K562 (cell line): ENCODE data around the gene PPARD. TPM values are rescaled to one million over a fixed set of nuclear protein-coding genes. Genes with fewer than 3 reads are reported as not detected.

Experiments used
- E2F3 ChIP-seq: fragments of 250-450 bp; sonication (Bioruptor Pico); IDR thresholded peaks from 2 replicates; pipeline ENCODE4 v1.4.0; 2020; ENCODE audit warnings: mild to moderate bottlenecking
- EP400 ChIP-seq: fragments of 450-650 bp; IDR thresholded peaks from 2 replicates; pipeline ENCODE4 v1.6.1; 2017; ENCODE audit warnings: antibody characterized with exemption, mild to moderate bottlenecking, moderate library complexity
- ETV1 ChIP-seq: fragments of 450-650 bp; conservative IDR thresholded peaks from 2 replicates; pipeline ENCODE4 v1.6.1; 2016; ENCODE audit warnings: missing genetic modification characterization, control low read depth, low read depth, missing compliant biosample characterization
- GATAD2B ChIP-seq: fragments of 450-650 bp; IDR thresholded peaks from 2 replicates; pipeline ENCODE4 v1.6.1; 2017; ENCODE audit warnings: mild to moderate bottlenecking, borderline replicate concordance
- IRF2 ChIP-seq: sonication (generic); formaldehyde crosslinking; IDR thresholded peaks from 2 replicates; pipeline ENCODE4 v1.8.1; 2022; ENCODE audit warnings: mild to moderate bottlenecking, missing genetic modification reagents
- NFIC ChIP-seq: fragments of 450-650 bp; IDR thresholded peaks from 2 replicates; pipeline ENCODE4 v1.6.1; 2017; ENCODE audit warnings: mild to moderate bottlenecking, inconsistent platforms
- NFRKB ChIP-seq: fragments of 450-650 bp; IDR thresholded peaks from 2 replicates; pipeline ENCODE4 v1.6.1; 2016; ENCODE audit warnings: low read depth
- POLR3G ChIP-seq: IDR thresholded peaks from 2 replicates; pipeline ENCODE4 v1.6.1; 2011; ENCODE audit not compliant: insufficient read length, insufficient replicate concordance; ENCODE audit errors: extremely low read depth
- RHOXF2B ChIP-seq: fragments of 250-450 bp; sonication (Bioruptor Pico); conservative IDR thresholded peaks from 2 replicates; pipeline ENCODE4 v1.5.1; 2021
- SIN3B ChIP-seq: fragments of 450-650 bp; IDR thresholded peaks from 2 replicates; pipeline ENCODE4 v1.6.1; 2017; ENCODE audit warnings: low read depth, mild to moderate bottlenecking, moderate library complexity
- TEAD1 ChIP-seq, 2 experiments: fragments of 450-650 bp in 1 of 2; sonication (generic) in 1 of 2; formaldehyde crosslinking; IDR thresholded peaks; 2 replicates each; pipeline versions ENCODE4 v1.4.0 to v1.8.0; 2020 to 2022; ENCODE audit warnings: mild to moderate bottlenecking in 2 of 2, missing genetic modification reagents in 1 of 2
- ZNF134 ChIP-seq: fragments of 250-450 bp; sonication (Bioruptor Pico); conservative IDR thresholded peaks from 2 replicates; pipeline ENCODE4 v1.4.0; 2020
- ZNF165 ChIP-seq: fragments of 250-450 bp; sonication (Bioruptor Pico); IDR thresholded peaks from 2 replicates; pipeline ENCODE4 v1.4.0; 2020; ENCODE audit warnings: borderline replicate concordance
- ZNF589 ChIP-seq: fragments of 200-800 bp; sonication (Bioruptor generic); IDR thresholded peaks from 2 replicates; pipeline ENCODE4 v1.6.1; 2016; ENCODE audit warnings: low read depth, missing genetic modification characterization, missing compliant biosample characterization
- ZNF707 ChIP-seq: fragments of 250-450 bp; sonication (Bioruptor Pico); conservative IDR thresholded peaks from 2 replicates; pipeline ENCODE4 v1.8.0; 2022; ENCODE audit warnings: inconsistent platforms, mild to moderate bottlenecking, moderate library complexity
- ZNF785 ChIP-seq: fragments of 250-450 bp; sonication (Bioruptor Pico); IDR thresholded peaks from 2 replicates; pipeline ENCODE4 v1.4.0; 2020; ENCODE audit warnings: mild to moderate bottlenecking
- polyA plus RNA-seq, 8 experiments: library from polyadenylated mRNA; depleted of rRNA in 4 of 8; stranded (reverse) in 5 of 8; unstranded in 3 of 8; fragments of >200 nt; fragmentation: Nextera tagmentation in 2 of 8; fragmentation: Illumina TruSeq in 1 of 8; extraction: Ambion mirVana in 2 of 8; extraction: Trizol in 1 of 8; gene quantifications; 2 replicates each; pipeline versions ENCODE4 v1.2.1 to v1.2.3, GENCODE V29; 2011 to 2014; ENCODE audit warnings: inconsistent platforms in 1 of 8, missing spikeins in 1 of 8
- total RNA-seq, 7 experiments: library from RNA; depleted of rRNA in 6 of 7; stranded (reverse); fragments of >200 nt in 6 of 7; fragmentation: Illumina TruSeq in 2 of 7; extraction: Trizol in 2 of 7; gene quantifications; 2 replicates each; pipeline versions ENCODE4 v1.2.1 to v1.2.3, GENCODE V29; 2011 to 2021; ENCODE audit warnings: low replicate concordance in 1 of 7
- TF ChIP-seq, protein P1 (sequence below), 2 experiments: fragments of 250-450 bp in 1 of 2; fragments of 450-650 bp in 1 of 2; sonication (Bioruptor Pico) in 1 of 2; IDR thresholded peaks; 2 replicates each; pipeline versions ENCODE4 v1.6.1 to v1.8.0; 2016 to 2021; ENCODE audit warnings: mild to moderate bottlenecking in 2 of 2, moderate library complexity in 2 of 2, missing compliant biosample characterization in 1 of 2, missing genetic modification characterization in 1 of 2
- TF ChIP-seq, protein P2 (sequence below), 2 experiments: fragments of 200-800 bp in 1 of 2; sonication (Bioruptor generic) in 1 of 2; sonication (generic) in 1 of 2; formaldehyde crosslinking in 1 of 2; IDR thresholded peaks in 1 of 2; conservative IDR thresholded peaks in 1 of 2; 2 replicates each; pipeline versions ENCODE4 v1.5.0 to v1.6.1; 2016 to 2020; ENCODE audit warnings: missing compliant biosample characterization in 1 of 2, missing genetic modification characterization in 1 of 2, missing genetic modification reagents in 1 of 2
- TF ChIP-seq, protein P3 (sequence below): fragments of 250-450 bp; sonication (Bioruptor Pico); IDR thresholded peaks from 2 replicates; pipeline ENCODE4 v1.4.0; 2020; ENCODE audit warnings: mild to moderate bottlenecking, moderate library complexity
- TF ChIP-seq, protein P4 (sequence below), 2 experiments: fragments of 450-650 bp; conservative IDR thresholded peaks; 2 replicates each; pipeline ENCODE4 v1.6.1; 2017; ENCODE audit warnings: mild to moderate bottlenecking in 2 of 2, moderate library complexity in 2 of 2

Gene PPARD
- total and polyA plus RNA-seq, 9 of the 15 experiments (the other 6 are each of a cell fraction or from before 2014, with no cell fraction given) = 0.14 to 13.2 (median 3.8) TPM

DNA sequence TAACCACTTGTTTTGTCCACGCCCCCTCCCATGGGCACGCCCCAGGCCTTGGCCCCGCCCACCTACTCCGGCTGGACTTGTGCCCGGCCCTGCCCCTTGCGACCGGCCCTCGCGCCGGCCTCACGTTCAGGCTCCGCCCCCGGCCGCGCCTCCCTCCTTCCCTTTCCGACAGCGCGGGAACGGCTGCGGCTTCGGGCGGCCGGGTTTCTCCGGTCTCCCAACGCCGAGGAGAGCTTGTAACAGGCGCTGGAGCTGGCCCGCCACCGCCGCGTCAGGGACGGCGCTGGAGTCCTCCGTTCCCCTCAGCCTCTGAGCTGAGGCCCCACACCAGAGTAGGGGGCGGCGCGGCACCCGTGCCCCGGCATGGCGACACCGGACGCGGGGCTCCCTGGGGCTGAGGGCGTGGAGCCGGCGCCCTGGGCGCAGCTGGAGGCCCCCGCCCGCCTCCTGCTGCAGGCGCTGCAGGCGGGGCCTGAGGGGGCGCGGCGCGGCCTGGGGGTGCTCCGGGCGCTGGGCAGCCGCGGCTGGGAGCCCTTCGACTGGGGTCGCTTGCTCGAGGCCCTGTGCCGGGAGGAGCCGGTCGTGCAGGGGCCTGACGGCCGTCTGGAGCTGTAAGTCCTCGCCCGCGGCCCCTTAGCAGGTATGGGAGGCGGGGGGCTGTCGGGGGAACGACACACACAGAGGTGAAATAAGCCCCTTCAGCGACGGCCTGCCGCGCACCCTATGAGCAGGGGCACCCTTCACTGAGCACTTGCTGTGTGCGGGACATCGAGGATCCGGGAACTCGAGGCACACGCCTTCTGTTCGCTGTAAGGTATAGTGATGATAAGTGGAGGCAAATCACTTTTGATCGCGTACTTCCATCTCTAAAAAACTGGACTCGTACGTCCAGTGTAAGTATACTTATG lies 110.1 kb downstream of the PPARD start, which contains the start of gene FANCE (continued):
- TF ChIP-seq TEAD1 (CRISPR knock-in tag; IDR thresholded peaks at IDR 0.05) (peak in 1 of 2 experiments; percentile 87; a peak in 2 of 4 replicates), IRF2 (no peak), ETV1 (tag) (no peak), RHOXF2B (CRISPR knock-in tag) (no peak), NFRKB (no peak), NFIC (peak; percentile 91), ZNF134 (CRISPR knock-in tag) (no peak), ZNF589 (CRISPR knock-in tag) (0 out of 2 replicates have a peak, but pooled peaks have one; percentile 16), SIN3B (peak; percentile 68; the same call in 1 of the 2 replicates), ZNF785 (CRISPR knock-in tag) (no peak), EP400 (peak; percentile 81; the same call in 1 of the 2 replicates), ZNF165 (CRISPR knock-in tag) (no peak), GATAD2B (peak; percentile 95), E2F3 (CRISPR knock-in tag) (peak; percentile 97), POLR3G (no peak), ZNF707 (CRISPR knock-in tag) (no peak)
- TF ChIP-seq, protein P1, sequence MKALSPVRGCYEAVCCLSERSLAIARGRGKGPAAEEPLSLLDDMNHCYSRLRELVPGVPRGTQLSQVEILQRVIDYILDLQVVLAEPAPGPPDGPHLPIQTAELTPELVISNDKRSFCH (CRISPR knock-in tag; IDR thresholded peaks at IDR 0.05) = no peak
- TF ChIP-seq, protein P1 (tag; IDR thresholded peaks at IDR 0.05) = peak; percentile 55; the same call in 1 of the 2 replicates
- TF ChIP-seq, protein P2, sequence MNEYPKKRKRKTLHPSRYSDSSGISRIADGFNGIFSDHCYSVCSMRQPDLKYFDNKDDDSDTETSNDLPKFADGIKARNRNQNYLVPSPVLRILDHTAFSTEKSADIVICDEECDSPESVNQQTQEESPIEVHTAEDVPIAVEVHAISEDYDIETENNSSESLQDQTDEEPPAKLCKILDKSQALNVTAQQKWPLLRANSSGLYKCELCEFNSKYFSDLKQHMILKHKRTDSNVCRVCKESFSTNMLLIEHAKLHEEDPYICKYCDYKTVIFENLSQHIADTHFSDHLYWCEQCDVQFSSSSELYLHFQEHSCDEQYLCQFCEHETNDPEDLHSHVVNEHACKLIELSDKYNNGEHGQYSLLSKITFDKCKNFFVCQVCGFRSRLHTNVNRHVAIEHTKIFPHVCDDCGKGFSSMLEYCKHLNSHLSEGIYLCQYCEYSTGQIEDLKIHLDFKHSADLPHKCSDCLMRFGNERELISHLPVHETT (CRISPR knock-in tag; conservative IDR thresholded peaks at IDR 0.05 in 1 of 2, IDR thresholded peaks at IDR 0.05 in 1 of 2) = peak in 1 of 2 experiments; percentile 52; a peak in 2 of 4 replicates
- TF ChIP-seq, protein P3, sequence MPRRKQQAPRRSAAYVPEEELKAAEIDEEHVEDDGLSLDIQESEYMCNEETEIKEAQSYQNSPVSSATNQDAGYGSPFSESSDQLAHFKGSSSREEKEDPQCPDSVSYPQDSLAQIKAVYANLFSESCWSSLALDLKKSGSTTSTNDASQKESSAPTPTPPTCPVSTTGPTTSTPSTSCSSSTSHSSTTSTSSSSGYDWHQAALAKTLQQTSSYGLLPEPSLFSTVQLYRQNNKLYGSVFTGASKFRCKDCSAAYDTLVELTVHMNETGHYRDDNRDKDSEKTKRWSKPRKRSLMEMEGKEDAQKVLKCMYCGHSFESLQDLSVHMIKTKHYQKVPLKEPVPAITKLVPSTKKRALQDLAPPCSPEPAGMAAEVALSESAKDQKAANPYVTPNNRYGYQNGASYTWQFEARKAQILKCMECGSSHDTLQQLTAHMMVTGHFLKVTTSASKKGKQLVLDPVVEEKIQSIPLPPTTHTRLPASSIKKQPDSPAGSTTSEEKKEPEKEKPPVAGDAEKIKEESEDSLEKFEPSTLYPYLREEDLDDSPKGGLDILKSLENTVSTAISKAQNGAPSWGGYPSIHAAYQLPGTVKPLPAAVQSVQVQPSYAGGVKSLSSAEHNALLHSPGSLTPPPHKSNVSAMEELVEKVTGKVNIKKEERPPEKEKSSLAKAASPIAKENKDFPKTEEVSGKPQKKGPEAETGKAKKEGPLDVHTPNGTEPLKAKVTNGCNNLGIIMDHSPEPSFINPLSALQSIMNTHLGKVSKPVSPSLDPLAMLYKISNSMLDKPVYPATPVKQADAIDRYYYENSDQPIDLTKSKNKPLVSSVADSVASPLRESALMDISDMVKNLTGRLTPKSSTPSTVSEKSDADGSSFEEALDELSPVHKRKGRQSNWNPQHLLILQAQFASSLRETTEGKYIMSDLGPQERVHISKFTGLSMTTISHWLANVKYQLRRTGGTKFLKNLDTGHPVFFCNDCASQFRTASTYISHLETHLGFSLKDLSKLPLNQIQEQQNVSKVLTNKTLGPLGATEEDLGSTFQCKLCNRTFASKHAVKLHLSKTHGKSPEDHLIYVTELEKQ = no peak
- TF ChIP-seq, protein P4, sequence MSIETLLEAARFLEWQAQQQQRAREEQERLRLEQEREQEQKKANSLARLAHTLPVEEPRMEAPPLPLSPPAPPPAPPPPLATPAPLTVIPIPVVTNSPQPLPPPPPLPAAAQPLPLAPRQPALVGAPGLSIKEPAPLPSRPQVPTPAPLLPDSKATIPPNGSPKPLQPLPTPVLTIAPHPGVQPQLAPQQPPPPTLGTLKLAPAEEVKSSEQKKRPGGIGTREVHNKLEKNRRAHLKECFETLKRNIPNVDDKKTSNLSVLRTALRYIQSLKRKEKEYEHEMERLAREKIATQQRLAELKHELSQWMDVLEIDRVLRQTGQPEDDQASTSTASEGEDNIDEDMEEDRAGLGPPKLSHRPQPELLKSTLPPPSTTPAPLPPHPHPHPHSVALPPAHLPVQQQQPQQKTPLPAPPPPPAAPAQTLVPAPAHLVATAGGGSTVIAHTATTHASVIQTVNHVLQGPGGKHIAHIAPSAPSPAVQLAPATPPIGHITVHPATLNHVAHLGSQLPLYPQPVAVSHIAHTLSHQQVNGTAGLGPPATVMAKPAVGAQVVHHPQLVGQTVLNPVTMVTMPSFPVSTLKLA (conservative IDR thresholded peaks at IDR 0.05) = peak; percentile 88 to 96
